Lower leg skin (tissue), 3 donors: ENCODE results near the gene CHKA.

ENCODE experiments used
- POLR2A ChIP-seq, 2 donors: fragments of 450-650 bp; IDR thresholded peaks; one replicate each; pipeline ENCODE4 v1.6.1; 2016 to 2017; ENCODE audit warnings: antibody characterized with exemption in 2 of 2, mild to moderate bottlenecking in 1 of 2, moderate library complexity in 1 of 2
- TF ChIP-seq, protein P1 (sequence below), 3 donors: fragments of 450-650 bp; IDR thresholded peaks; one replicate each; pipeline ENCODE4 v1.5.1; 2016; ENCODE audit warnings: antibody characterized with exemption in 3 of 3, mild to moderate bottlenecking in 3 of 3, moderate library complexity in 2 of 3

DNA sequence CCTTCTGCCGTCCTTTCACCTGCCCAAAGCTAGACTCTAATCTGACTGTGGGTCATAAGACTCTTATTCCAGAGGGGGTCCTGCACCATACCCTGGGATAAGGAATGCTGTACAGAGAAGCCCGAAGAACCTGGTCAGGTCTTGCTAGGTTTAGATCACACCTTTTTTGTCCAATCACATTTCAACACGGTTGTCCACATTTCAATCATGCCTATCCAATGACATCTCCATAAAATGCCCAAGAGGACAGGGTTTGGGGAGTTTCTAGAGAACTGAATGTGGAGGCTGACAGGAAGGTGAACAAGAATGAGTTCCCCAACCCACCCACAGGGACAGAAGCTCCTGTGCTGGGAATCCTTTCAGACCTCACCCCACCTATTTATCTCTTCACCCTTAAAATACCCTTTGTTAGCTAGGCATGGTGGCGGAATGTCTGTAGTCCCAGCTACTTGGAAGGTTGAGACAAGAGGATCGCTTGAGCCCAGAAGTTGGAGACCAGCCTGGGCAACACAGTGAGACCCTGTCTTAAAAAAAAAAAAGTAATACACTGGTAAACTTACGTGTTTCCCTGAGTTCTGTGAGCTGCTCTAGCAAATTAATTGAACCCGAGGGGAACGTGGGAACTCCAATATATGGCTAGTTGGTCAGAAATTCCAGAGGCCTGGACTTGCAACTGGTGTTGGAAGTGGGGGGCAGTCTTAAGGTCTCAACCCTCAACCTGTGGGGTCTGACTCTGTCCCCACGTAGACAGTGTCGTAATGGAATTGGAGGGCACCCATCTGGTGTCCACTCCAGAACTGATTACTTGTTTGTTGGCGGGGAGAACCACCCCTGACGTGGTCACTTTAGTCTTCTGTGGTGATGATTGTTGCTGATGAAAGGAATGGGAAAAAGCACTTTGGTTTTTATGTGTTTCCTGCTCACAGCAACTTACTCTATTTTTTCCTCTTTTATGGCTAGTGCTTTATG lies 64.6 kb downstream of the CHKA start:
- TF ChIP-seq, protein P1, sequence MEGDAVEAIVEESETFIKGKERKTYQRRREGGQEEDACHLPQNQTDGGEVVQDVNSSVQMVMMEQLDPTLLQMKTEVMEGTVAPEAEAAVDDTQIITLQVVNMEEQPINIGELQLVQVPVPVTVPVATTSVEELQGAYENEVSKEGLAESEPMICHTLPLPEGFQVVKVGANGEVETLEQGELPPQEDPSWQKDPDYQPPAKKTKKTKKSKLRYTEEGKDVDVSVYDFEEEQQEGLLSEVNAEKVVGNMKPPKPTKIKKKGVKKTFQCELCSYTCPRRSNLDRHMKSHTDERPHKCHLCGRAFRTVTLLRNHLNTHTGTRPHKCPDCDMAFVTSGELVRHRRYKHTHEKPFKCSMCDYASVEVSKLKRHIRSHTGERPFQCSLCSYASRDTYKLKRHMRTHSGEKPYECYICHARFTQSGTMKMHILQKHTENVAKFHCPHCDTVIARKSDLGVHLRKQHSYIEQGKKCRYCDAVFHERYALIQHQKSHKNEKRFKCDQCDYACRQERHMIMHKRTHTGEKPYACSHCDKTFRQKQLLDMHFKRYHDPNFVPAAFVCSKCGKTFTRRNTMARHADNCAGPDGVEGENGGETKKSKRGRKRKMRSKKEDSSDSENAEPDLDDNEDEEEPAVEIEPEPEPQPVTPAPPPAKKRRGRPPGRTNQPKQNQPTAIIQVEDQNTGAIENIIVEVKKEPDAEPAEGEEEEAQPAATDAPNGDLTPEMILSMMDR (IDR thresholded peaks at IDR 0.05), result no peak
- TF ChIP-seq POLR2A (IDR thresholded peaks at IDR 0.05), result no peak
